Suprapubic skin (tissue), 3 donors: ENCODE results near the gene KLKB1.

Experiments used
- EP300 ChIP-seq: sonication (generic); formaldehyde crosslinking; IDR thresholded peaks from one replicate; pipeline ENCODE4 v1.6.1; 2017; ENCODE audit warnings: antibody characterized with exemption
- POLR2A ChIP-seq, 2 donors: fragments of 450-650 bp; IDR thresholded peaks; one replicate each; pipeline ENCODE4 v1.6.1; 2017; ENCODE audit warnings: antibody characterized with exemption in 2 of 2, mild to moderate bottlenecking in 2 of 2, moderate library complexity in 2 of 2
- TF ChIP-seq, protein P1 (sequence below), 2 donors: fragments of 200-600 bp in 1 of 2; fragments of 450-650 bp in 1 of 2; sonication (generic) in 1 of 2; IDR thresholded peaks; one replicate each; pipeline ENCODE4 v1.5.1; 2016 to 2019; ENCODE audit warnings: antibody characterized with exemption in 2 of 2, mild to moderate bottlenecking in 1 of 2, moderate library complexity in 1 of 2

DNA sequence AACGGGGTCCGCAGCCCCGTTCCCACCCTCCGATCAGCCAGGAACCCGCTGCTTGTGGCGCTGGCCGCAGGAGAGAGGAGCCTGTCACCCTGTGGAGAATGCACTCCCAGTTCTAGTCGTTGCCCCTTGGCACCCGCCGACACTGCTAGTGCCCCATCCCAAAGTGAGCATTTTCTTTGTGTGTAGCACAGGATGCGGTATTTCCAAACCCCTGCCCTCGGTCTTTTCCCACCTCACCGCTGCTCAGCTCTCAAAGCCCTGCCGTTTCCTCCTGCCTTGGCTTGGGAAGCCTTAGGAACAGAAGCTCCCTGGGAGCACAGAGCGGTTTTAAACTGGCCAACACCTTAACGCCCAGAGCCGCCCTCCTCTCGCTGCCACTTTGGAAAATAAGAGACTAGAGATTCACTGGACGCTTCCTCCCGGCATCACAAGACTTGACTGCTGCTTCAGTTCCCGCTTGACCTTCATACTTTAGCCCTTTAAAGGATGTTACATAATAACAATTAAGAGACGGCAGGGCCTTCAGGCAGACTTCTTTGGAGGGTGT, 35.2 kb upstream of the KLKB1 start:
- TF ChIP-seq, protein P1, sequence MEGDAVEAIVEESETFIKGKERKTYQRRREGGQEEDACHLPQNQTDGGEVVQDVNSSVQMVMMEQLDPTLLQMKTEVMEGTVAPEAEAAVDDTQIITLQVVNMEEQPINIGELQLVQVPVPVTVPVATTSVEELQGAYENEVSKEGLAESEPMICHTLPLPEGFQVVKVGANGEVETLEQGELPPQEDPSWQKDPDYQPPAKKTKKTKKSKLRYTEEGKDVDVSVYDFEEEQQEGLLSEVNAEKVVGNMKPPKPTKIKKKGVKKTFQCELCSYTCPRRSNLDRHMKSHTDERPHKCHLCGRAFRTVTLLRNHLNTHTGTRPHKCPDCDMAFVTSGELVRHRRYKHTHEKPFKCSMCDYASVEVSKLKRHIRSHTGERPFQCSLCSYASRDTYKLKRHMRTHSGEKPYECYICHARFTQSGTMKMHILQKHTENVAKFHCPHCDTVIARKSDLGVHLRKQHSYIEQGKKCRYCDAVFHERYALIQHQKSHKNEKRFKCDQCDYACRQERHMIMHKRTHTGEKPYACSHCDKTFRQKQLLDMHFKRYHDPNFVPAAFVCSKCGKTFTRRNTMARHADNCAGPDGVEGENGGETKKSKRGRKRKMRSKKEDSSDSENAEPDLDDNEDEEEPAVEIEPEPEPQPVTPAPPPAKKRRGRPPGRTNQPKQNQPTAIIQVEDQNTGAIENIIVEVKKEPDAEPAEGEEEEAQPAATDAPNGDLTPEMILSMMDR (IDR thresholded peaks at IDR 0.05): no peak
- TF ChIP-seq POLR2A (IDR thresholded peaks at IDR 0.05): no peak
- no peak for TF ChIP-seq EP300
